H4 (cell line): Measurements from ENCODE around the gene RHBDD2. TPM values are rescaled to one million over a fixed set of nuclear protein-coding genes. Genes with fewer than 3 reads are reported as not detected.
A peak's percentile ranks its signal among the peaks of the same experiment; 100 is the strongest.
"Not testable (repeated sequence)": the region's sequence is repeated elsewhere in the genome, so short reads cannot be mapped to it uniquely, and the experiment has no call there.

Source experiments
- DNase-seq: peaks from one replicate; pipeline ENCODE4 v3.0.0-alpha.2; 2015; ENCODE audit warnings: low spot score
- total RNA-seq: library from RNA; depleted of rRNA; stranded (reverse); fragments of >200 nt; shearing (Covaris generic); gene quantifications from 2 replicates; pipeline ENCODE4 v1.2.3, GENCODE V29; 2014

RHBDD2 gene
- total RNA-seq, 1 experiment from 2014 or later: 96.3 TPM

DNA sequence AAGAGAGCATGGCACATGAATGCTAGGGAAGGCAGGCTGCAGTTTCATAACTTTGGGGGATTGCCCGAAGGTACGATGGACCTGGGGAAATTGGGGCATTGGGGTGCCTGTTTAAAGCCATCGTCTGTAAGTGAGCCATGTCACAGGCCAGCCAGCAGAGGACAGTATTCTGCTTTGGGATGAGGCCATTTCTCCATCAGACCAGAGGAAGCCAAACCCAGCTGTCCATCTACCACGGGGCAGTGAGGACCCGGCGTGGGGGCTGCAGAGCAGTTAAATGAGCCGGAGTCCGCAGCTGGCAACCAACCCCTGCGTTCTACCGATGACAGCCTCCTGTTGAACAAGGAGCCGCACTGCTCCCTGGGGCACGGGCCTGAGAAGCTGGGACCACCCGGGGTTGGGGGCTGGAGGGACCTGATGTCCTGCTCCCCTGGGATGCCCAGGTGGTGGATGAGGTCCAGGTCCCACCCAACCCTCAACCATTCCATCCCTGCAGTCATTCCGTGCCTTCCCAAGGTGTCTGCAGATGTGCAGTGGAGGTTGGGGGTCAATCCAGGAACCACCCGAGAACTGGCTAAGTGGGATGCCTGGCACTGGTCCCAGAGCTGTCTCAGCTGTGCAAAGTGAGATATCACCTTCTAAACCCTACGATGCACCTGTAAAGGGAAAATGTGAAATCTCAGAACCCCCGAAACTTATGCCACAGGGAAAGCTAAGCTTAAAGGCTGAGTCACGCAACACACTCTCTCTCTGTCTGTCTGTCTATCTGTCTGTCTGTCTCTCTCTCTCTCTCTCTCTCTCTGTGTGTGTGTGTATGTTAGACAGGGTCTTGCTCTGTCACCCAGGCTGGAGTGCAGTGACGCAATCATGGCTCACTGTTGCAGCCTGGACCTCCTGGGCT, 12.1 kb upstream of the RHBDD2 start:
- peak; percentile 80 for DNase-seq

DNA sequence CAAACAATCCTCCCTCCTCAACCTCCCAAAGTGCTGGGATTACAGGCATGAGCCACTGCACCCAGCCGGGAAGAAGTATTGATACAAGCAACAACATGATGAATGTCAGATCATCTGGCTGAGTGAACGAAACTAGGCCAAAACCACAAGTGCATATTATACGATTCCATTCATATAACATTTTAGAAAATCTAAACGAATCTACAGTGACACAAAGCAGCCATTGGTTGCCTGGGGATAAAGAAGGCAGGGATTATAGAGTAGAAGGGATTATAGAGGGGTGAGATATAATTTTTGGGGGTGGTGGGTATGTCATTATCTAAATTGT, 11.5 kb upstream of the RHBDD2 start:
- DNase-seq: no peak

DNA sequence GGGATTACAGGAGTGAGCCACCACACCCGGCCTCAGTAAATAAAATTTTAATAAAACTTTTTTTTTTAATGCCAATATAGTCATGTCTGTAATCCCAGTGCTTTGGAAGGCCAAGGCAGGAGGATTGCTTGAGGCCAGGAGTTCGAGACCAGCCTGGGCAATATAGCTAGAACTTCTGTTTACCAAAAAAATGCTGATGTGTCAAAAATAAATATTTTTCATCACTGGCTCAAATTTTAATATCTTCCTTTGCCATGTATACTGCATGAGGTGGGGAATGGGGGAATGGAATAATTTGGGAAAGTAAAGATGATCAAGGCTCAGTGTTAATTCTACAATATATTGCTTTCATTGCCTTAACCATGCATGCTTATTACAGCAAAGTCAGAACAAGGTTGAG, 10.7 kb upstream of the RHBDD2 start:
- DNase-seq: no peak

DNA sequence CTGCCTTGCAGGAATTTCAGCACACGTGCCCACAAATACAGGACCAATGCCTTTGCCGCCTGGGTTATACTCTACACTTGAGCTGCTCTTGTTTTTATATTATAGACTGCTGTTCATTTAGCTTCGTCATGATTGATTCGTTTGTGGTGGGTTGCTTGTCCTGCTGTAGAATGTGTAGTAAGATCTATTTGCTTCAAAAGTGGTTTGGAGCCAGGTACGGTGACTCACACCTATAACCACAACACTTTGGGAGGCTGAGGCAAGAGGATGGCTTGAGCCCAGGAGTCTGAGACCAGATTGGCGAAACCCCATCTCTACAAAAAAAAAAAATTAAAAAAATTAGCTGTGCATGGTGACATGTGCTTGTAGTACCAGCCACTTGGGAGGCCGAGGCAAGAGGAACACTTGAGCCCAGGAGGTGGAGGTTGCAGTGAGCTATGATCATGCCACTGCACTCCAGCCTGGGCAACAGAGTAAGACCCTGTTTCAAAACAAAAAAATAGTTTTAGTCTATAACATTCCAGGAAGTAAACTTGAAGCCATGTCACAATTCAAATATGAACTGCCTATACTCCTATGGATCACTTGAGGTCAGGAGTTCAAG, 9.0 kb upstream of the RHBDD2 start:
- no peak for DNase-seq

DNA sequence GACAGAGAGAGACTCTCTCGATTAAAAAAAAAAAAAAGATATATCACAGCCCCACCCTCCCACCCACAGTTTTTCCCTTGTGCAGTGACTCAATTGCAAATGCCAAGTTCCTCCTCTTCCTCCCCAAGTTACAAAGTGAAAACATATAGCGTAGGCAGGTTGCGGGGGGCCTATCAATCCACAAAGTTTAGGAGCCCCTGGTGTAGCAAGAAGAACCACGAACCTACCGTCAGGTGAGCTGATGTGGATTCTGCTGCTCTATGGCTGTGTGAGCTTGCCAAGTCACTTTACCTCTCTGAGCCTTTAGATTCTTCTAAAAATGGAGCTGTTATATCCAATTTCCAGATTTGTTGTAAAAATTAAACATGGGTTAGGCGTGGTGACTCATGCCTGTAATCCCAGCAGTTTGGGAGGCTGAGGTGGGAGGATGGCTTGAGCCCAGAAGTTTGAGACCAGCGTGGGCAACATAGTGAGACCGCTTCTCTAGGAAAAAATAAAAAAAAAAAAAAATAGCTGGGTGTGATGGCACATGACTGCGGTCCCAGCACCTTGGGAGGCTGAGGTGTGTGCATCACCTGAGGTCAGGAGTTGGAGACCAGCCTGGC, 8.2 kb upstream of the RHBDD2 start:
- no peak for DNase-seq

DNA sequence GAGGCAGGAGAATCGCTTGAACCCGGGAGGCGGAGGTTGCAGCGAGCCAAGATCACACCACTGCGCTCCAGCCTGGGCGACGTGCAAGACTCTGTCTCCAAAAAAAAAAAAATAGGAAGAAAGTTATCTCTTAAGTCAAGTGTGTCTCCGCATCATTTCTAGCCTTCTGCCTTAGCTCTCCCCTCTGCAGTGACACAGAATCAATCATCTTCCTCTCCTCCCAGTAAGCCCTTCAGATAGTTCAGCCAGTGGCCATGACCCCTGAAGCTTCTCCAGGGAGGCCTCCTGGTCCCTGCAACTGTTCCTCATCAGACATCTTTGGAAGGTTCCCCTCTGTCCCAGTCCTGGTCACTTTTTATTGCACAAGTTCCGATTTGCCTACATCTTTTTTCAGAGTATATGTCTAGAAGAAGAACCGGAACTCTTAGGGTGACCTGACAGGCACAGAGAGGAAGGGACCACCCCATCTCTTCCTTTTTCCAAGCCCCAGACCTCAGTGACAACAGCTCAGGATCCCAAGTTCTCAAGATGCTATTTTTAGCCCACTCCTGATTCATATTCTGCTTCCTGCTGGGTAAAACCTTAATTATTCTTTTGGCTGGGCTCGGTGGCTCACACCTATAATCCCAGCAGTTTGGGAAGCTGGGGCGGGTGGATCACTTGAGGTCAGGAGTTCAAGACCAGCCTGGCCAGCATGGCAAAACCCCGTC, 6.6 kb upstream of the RHBDD2 start:
- DNase-seq: no peak

DNA sequence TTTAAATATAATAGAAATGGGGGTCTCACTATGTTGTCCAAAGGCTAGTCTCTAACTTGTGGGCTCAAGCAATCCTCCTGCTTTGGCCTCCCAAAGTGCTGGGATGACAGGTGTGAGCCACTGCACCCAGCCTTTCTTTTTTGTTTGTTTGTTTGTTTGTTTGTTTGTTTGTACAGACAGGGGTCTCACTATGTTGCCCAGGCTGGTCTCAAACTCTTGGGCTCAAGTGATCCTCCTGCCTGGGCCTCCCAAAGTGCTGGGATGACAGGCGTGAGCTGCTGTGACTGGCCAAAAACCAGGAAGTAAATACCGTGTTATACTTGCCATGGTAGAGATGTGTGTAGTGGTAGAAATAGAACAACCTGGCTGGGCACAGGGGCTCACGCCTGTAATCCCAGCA, 4.7 kb upstream of the RHBDD2 start:
- DNase-seq: not testable (repeated sequence)

DNA sequence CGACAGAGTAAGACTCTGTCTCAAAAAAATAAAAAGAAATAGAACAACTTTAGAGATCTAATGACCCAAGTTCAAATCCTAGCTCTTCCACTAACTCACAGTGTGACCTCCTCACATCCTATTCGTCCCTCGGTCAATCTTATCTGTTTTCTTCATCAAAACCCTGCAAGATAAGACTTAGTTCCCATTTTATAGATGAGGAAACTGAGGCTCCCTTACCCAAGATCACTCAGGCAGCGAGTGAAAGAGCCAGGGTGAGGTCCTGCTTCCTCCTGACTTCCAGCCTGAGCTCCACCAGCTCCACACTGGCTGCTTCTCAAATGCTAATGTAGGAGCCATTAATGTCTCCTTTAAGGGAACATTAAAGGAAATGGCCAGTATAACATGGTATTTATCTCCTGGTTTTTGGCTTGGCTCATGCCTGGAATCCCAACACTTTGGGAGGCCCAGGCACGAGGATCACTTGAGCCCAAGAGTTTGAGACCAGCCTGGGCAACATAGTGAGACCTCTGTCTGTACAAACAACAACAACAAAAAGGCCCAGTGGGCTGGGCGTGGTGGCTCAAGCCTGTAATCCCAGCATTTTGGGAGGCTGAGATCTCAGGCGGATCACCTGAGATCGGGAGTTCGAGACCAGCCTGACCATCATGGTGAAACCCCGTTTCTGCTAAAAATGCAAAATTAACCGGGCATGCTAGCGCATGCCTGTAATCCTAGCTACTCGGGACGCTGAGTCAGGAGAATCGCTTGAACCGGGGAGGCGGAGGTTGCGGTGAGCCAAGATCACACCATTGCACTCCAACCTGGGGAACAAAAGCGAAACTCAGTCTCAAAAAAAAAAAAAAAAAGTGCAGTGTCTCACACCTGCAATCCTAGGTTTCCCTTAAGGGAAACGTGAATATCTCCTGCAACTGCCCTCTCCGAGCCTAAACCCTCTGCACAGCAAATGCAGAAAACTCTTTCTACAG, 3.4 kb upstream of the RHBDD2 start:
- DNase-seq: no peak

DNA sequence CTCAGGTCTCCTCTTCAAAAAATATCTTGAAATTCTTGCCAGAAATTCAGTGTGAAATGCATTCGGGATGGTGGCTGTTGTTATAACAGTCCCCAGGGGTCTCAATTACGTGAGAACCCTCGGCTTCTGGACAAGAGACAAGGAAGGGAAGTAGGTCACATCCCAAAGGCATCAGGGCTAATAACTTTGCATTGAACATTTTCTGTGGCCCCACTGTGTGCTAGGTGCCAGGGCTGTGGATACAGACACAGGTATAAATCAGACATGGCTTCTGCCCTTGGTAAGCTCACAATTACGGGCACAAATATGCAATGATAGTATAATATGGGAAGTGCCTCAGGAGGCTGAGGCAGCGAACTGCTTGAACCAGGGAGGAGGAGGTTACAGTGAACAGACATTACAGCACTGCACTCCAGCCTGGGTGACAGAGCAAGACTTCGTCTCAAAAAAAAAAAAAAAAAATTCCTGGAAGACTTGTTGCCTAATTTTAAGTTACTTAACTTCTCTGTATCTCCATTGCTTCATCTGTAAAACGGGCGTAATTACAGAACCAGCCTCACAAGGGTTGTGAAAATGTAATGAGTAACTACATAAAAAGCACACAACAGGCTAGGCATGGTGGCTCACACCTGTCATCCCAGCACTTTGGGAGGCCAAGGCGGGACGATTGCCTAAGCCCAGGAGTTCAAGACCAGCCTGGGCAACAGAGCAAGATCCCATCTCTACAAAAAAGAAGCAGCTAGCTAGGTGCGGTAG, 2.5 kb upstream of the RHBDD2 start:
- no peak for DNase-seq

DNA sequence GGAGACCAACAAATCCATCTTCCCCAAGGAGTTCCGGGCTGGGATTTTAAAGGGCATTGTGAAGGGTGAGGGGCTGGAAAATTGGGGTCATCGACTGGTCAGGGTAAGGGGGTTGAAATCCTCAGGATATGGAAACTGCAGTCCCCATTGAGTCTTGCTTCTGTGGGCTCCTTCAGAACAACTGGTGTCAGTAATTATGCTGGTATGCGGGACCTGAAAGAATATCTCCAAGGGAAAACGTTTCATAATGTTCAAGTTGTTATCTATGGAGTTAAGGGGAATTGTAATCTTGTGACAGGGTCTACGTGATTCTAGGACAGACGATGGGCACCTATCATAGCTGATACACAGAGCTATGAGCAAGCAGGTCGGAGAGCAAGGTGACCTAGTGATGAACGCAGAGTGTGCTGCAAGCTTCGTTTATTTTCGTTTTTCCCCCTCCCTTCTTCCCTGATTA, 494 bp upstream of the RHBDD2 start:
- DNase-seq: no peak

DNA sequence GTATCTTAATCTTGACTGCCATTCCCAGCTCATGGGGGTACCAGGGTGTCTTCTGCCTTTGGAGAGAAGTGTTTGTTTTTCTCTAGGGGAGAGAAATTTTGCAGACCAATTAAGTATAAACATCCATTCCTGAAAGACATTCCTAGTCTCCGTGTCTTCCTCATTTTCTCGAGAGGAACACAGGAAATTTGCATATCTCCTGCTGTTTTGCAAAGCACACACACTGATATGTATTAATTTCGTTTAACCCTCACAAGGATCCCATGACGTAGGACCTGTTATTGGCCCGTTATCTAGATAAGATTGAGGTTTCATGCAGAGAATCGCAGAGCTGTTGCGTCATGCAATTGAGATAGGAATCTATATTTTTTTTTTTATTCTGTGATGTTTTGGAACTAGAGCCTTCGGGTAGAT, 944 bp downstream of the RHBDD2 start:
- no peak for DNase-seq

DNA sequence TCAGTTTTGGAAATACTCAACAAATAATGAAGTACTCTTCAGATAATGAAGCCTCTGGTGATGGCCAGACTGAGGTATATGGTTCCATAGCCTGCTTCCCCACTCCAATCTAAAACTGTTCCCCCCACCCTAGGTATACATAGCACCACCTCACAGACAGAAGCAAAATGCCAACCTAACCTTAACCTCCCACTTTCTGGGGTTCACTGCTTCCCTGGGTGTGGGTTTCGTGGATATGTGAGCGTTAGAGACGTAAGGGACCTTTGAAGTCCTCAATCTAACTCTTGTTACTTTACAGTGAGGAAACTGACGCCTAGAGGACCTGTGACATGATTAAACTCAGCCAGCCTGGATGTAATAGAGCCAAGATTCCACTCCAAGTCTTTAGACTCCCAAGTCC, 1.4 kb downstream of the RHBDD2 start:
- DNase-seq: no peak

DNA sequence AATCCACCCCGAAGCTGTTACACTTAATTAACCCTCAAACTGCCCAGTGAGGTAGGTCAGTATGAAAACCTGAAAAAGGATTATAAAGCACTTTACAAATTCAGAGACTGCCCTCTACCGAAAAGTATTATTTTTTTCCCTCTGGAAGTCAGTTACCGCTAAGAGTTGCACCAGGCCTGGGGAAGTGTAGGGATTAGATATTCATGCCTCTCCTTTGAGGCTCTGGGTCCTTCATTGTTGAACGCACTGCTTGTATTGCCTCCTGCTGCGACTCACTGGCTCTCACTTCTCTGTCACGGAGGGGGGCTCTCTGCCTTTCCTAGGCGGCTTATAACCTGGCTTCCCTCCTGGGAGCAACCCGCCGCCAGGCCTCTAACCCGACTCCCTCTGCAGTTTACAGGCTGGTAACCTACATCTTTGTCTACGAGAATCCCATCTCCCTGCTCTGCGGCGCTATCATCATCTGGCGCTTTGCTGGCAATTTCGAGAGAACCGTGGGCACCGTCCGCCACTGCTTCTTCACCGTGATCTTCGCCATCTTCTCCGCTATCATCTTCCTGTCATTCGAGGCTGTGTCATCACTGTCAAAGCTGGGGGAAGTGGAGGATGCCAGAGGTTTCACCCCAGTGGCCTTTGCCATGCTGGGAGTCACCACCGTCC, 2.7 kb downstream of the RHBDD2 start:
- DNase-seq: no peak

DNA sequence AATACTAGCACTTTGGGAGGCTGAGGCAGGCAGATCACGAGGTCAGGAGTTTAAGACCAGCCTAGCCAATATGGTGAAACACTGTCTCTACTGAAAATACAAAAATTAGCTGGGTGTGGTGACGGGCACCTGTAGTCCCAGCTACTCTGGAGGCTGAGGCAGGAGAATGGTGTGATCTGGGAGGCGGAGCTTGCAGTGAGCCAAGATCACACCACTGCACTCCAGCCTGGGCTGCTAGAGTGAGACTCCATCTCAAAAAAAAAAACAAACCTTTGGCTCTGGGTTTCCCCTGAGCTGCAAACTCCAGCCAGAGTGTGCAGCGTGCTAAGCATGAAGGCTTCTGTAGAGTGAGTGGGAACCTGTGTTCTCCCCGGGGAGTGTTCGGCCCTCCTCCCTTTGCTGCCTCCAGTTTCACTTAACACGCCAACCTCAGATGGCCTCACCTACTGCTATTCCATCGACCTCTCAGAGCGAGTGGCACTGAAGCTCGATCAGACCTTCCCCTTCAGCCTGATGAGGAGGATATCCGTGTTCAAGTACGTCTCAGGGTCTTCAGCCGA, 4.5 kb downstream of the RHBDD2 start:
- DNase-seq: not testable (repeated sequence)

DNA sequence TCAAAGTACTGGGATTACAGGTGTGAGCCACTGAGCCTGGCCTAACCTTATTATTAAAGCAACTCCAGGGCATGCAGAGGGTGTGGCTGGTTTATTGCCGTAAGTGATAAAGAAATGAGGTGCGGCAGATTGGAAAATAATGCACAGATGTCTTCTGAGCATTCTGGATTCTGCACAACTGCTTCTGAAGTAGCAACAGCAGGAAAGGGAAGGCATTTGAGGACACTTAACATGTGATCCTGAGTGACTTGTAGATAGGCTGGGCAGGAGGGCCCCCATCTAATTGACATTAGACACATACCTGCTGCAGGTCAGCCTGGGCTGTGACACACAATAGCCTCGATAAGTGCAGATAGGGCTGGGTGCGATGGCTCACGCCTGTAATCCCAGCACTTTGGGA, 5.6 kb downstream of the RHBDD2 start:
- no peak for DNase-seq

DNA sequence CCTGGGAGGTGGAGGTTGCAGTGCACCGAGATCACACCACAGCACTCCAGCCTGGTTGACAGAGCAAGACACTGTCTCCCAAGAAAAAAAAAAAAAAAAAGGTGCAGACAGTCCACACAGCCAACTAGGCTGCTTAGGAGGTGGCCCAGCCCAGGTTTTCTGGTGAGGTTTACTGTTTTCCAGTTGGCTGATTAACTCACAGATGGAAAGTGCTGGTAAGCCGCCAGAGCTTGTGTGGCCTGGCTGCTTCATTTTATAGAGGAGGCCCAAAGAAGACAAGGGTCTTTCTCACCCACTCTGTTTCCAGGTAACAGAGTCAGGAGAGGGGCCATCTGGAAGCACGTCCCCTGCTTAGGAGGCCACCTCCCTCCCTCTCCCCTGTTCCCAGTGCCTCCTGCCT, 6.2 kb downstream of the RHBDD2 start:
- no peak for DNase-seq

DNA sequence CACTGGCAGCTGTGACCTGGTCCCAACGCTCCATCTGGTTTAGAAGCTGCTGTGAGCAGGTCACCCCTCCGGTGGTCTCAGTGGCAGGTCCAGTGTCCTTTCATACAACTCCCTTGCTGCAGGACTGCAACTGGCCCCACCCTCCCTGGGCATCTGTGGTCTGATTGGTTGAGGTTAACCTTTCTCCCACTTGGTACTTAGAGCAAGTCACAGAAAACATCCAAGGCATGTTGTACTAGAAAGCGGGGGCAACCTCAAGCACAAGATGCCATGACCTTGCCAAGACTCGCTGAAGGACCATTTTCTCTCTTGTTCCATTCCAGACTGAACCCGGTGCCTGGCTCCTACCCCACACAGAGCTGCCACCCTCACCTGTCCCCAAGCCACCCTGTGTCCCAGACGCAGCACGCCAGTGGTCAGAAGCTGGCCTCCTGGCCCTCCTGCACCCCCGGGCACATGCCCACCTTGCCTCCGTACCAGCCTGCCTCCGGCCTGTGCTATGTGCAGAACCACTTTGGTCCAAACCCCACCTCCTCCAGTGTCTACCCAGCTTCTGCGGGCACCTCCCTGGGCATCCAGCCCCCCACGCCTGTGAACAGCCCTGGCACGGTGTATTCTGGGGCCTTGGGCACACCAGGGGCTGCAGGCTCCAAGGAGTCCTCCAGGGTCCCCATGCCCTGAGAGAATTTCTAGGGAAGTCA, 9.0 kb downstream of the RHBDD2 start:
- DNase-seq: no peak

DNA sequence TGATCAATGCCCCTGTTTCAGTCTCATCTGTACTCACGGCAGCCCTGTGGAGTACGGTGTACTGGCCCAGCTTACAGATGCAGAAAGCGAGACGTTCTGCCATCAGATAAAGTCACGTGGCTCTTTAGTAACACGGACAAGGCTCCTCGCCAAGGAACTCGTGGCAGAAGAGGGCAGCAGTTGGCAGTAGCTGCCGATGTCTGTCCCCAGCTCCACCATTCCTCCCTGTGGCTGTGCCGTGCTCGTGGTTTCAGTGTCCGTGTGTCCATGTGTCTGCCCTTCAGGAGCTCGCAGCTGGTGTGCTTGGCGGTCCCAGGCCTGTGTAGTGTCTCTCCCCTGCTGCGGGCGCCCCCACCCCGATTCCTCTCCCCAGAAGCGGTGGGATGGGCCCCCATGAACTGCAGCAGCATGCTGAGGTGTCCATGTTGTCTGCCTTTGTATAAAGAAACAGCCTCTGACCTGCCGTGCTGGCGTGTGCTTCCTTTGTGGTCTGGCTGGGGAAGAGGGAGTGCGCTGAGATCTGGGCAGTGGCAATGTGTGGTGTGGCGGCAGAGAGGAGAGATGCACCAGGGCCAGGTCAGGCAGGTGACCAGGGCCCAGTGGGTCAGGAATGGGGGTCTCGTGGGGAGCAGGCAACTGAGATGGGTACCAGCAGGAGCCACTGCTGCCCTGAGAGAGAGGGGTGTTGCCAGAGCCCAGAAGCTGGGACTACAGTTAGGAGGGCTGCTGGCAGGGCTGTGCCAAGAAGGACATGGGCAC, 9.8 kb downstream of the RHBDD2 start:
- DNase-seq: no peak
